Fibroblast of pulmonary artery (primary cell): Measurements from ENCODE around the gene CLDN34.

Experiments
- DNase-seq: peaks from one replicate; pipeline ENCODE4 v3.0.0-alpha.2; 2010; ENCODE audit warnings: low read depth
- H3K4me3 ChIP-seq: replicated peaks from 2 replicates; pipeline ENCODE4 v1.5.1; 2011; ENCODE audit warnings: low read depth, mild to moderate bottlenecking, control low read depth, low read length, moderate library complexity
- CTCF ChIP-seq: IDR thresholded peaks from 2 replicates; pipeline ENCODE4 v1.5.1; 2011; ENCODE audit warnings: mild to moderate bottlenecking, control low read depth, low read length, inconsistent platforms; ENCODE audit errors: missing control alignments

Gene CLDN34

GRCh38 chrX:9961750-9962149, 5.4 kb upstream of the CLDN34 start:
- H3K4me3 ChIP-seq, result no peak overlapping the region
- no peak for DNase-seq
- TF ChIP-seq CTCF, result no peak

- TF ChIP-seq CTCF, result no peak
- H3K4me3 ChIP-seq, result no peak overlapping the region
- DNase-seq, result no peak
These were observed 10.5 kb downstream of the CLDN34 start for GRCh38 chrX:9977635-9978034.

DNA sequence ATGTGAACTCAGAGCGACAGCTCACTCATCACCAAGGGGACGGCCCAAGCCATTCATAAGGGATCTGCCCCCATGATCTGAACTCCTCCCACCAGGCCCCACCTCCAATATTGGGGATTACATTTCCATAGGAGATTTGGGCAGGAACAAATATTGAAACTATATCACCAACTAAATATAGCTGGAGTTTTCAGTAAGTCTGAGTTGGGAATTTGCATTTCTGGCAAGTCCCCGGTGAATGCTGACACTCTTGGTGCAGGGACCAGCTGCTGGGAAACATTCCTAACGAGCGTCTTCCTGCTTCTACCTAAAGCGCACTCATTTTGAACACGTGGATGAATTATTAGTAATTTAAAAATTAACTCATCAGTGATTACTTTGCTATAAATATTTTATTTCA, 13.2 kb downstream of the CLDN34 start:
- no peak for TF ChIP-seq CTCF
- no peak for DNase-seq
- no peak overlapping the region for H3K4me3 ChIP-seq

- H3K4me3 ChIP-seq, result no peak overlapping the region
- no peak for DNase-seq
- TF ChIP-seq CTCF, result no peak
These were observed 13.8 kb downstream of the CLDN34 start for GRCh38 chrX:9980927-9981326.

DNA sequence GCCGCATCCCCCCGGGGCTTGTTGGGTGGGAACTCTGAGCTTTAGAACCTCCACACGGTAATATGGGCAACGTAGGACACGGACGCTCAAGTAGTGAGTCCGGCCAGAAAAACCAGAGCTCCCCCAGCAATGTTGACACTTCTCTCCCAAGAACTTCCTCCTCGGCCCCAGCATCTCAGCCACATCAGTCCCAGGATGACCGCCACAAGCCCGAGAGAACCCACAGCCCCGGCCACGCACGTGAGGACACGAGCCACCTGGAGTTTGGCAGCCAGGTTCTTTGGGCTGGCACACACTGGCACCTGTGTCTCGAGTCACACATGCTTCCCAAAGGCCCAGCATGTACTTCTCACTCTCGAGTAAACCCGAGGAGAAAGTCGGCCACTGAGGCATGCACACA, 16.3 kb downstream of the CLDN34 start:
- no peak for TF ChIP-seq CTCF
- no peak overlapping the region for H3K4me3 ChIP-seq
- no peak for DNase-seq

DNA sequence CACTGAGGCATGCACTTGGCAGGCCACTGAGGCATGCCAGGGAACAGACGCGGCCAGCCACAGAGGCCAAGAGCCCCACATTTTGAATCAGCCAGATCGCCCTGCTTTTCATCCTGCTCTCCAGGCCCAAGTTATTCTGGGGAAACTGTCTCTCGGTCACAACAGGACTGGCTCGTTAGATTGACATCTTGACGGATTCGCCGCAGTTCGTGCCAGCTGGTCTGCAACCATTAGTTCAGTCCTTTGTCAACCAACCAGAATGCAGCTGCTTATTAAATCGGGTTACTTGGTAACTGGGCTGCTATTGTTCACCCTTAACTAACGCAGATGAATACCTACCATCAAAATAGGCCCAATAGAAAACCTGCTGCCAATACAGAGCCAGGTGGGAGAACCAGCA, 16.7 kb downstream of the CLDN34 start:
- H3K4me3 ChIP-seq, result no peak overlapping the region
- DNase-seq, result no peak
- no peak for TF ChIP-seq CTCF

DNA sequence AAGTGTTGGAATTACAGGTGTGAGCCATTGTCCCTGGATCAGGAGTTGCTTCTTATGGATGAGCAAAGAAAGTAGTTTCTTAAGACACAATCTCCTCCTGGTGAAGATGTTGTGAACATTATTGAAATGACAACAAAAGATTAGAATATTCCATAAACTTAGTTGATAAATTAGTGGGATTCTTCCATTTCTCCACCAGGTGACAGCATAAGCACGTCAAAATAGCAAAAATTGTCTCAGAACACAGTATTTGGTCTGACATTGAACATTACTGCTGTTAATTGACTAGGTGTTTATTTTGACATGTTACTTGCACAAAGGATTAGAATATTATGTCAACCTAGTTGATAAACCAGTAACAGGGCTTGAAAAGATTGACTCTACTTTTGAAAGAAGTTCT, 21.6 kb downstream of the CLDN34 start:
- peak; percentile 44 for DNase-seq
- no peak overlapping the region for H3K4me3 ChIP-seq
- peak; percentile 50 for TF ChIP-seq CTCF
